Measurements from ENCODE around the gene TM4SF4.

- TF ChIP-seq EZH2 (IDR thresholded peaks at IDR 0.05; ENCODE audit: low read depth, unreplicated experiment) = no peak
- TF ChIP-seq CTCF (conservative IDR thresholded peaks at IDR 0.05; ENCODE audit: low read depth in 2 of 2) = no peak
- no peak for TF ChIP-seq JUNB (IDR thresholded peaks at IDR 0.05; ENCODE audit: unreplicated experiment)
- no peak for TF ChIP-seq ZNF462 (CRISPR knock-in tag; IDR thresholded peaks at IDR 0.05)
- TF ChIP-seq ZNF114 (CRISPR knock-in tag; IDR thresholded peaks at IDR 0.05) = no peak
- no peak for TF ChIP-seq EZH2phosphoT487 (IDR thresholded peaks at IDR 0.05; ENCODE audit: unreplicated experiment)
- no peak for TF ChIP-seq POLR2AphosphoS5 (IDR thresholded peaks at IDR 0.05; ENCODE audit: low read depth)
- no peak for TF ChIP-seq REST (IDR thresholded peaks at IDR 0.05; ENCODE audit: unreplicated experiment)
- TF ChIP-seq STAT1 (IDR thresholded peaks at IDR 0.05; ENCODE audit: unreplicated experiment) = no peak
These were observed 19.1 kb upstream of the TM4SF4 start for GRCh38 chr3:149455366-149455765.

Data from GM23338 (cell line).